ENCODE data around the gene AVPR2. TPM values are rescaled to one million over a fixed set of nuclear protein-coding genes. Genes with fewer than 3 reads are reported as not detected.

The AVPR2 gene
- total RNA-seq, 4 donors from 2014 or later: 0.53 to 5.0 (median 1.1) TPM

- Histone ChIP-seq H3K9me3 (no peaks in the 10 kb centered on the region), H3K27me3 (no peaks in the 10 kb centered on the region), H3K36me3 (no peaks in the 10 kb centered on the region), H3K4me1 (no peaks in the 10 kb centered on the region), H3K27ac (no peak overlapping the region), H3K4me3 (no peak overlapping the region)
- DNase-seq: no peak
- TF ChIP-seq POLR2A (IDR thresholded peaks at IDR 0.05): no peak
- TF ChIP-seq, protein P1, sequence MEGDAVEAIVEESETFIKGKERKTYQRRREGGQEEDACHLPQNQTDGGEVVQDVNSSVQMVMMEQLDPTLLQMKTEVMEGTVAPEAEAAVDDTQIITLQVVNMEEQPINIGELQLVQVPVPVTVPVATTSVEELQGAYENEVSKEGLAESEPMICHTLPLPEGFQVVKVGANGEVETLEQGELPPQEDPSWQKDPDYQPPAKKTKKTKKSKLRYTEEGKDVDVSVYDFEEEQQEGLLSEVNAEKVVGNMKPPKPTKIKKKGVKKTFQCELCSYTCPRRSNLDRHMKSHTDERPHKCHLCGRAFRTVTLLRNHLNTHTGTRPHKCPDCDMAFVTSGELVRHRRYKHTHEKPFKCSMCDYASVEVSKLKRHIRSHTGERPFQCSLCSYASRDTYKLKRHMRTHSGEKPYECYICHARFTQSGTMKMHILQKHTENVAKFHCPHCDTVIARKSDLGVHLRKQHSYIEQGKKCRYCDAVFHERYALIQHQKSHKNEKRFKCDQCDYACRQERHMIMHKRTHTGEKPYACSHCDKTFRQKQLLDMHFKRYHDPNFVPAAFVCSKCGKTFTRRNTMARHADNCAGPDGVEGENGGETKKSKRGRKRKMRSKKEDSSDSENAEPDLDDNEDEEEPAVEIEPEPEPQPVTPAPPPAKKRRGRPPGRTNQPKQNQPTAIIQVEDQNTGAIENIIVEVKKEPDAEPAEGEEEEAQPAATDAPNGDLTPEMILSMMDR (IDR thresholded peaks at IDR 0.05): no peak
These were observed 34.8 kb upstream of the AVPR2 start for GRCh38 chrX:153869473-153870287.

DNA sequence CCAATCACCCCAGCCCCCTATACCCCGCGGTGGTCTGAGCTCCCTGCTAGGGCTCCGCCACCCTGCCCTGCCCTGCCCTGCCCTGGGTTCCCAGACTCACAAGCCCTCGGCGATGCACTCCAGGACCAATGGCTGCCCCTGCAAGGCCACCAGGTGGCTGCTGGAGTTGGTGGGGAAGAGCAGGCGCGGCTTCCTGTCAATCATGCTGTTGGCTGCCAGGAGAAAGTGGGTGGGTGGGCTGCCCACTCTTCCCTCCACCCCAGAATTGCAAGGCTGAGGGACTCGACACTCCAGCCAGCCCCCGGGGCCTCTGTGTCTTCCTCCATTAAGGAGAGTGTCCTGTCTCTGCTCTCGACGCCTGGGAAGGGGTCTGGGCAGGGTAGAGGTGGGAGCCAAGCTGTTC, 34.2 kb upstream of the AVPR2 start:
- no peak for TF ChIP-seq POLR2A (IDR thresholded peaks at IDR 0.05)
- Histone ChIP-seq H3K9me3 (no peaks in the 10 kb centered on the region), H3K4me1 (no peaks in the 10 kb centered on the region), H3K36me3 (no peaks in the 10 kb centered on the region), H3K27ac (no peak overlapping the region), H3K27me3 (no peaks in the 10 kb centered on the region), H3K4me3 (no peak overlapping the region)
- DNase-seq: no peak

DNA sequence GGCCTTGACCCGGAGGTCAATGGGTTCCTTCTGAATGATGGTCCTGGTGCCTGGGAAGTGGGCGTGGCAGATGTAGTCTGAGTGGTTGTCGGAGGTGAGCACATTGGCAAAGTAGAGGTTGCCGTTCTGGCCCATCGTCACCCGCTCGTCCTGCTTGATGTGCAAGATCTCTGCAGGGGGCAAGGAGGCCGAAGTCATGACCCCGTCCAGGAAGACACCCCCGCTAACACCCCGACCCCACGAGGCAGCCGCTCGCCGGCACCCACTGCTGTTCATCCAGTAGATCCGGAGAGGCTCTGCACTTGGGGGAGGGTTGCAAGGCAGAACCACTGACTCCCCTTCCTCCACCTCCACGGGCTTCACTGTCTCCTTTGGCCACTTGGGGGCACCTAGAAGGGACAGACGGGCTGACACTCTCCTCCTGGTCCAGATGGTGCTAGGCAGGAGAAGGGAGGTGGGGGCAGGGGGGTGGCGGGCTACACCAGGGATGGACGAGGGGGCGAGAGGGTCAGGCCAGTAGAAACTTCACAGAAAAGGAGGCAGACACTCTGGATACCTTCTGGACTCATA, 33.6 kb upstream of the AVPR2 start:
- no peaks in the 10 kb centered on the region for H3K36me3 ChIP-seq
- TF ChIP-seq, protein P1 (IDR thresholded peaks at IDR 0.05): no peak
- TF ChIP-seq POLR2A (IDR thresholded peaks at IDR 0.05): no peak
- no peaks in the 10 kb centered on the region for H3K4me1 ChIP-seq
- H3K9me3 ChIP-seq: no peaks in the 10 kb centered on the region
- H3K27ac ChIP-seq: no peak overlapping the region
- H3K4me3 ChIP-seq: no peak overlapping the region
- DNase-seq: no peak
- H3K27me3 ChIP-seq: no peaks in the 10 kb centered on the region

GRCh38 chrX:153871451-153871850, 33.0 kb upstream of the AVPR2 start:
- no peak for DNase-seq
- Histone ChIP-seq H3K27ac (no peak overlapping the region), H3K4me3 (no peak overlapping the region), H3K36me3 (no peaks in the 10 kb centered on the region), H3K4me1 (no peaks in the 10 kb centered on the region), H3K27me3 (no peaks in the 10 kb centered on the region), H3K9me3 (no peaks in the 10 kb centered on the region)
- TF ChIP-seq, protein P1 (IDR thresholded peaks at IDR 0.05): no peak
- no peak for TF ChIP-seq POLR2A (IDR thresholded peaks at IDR 0.05)

DNA sequence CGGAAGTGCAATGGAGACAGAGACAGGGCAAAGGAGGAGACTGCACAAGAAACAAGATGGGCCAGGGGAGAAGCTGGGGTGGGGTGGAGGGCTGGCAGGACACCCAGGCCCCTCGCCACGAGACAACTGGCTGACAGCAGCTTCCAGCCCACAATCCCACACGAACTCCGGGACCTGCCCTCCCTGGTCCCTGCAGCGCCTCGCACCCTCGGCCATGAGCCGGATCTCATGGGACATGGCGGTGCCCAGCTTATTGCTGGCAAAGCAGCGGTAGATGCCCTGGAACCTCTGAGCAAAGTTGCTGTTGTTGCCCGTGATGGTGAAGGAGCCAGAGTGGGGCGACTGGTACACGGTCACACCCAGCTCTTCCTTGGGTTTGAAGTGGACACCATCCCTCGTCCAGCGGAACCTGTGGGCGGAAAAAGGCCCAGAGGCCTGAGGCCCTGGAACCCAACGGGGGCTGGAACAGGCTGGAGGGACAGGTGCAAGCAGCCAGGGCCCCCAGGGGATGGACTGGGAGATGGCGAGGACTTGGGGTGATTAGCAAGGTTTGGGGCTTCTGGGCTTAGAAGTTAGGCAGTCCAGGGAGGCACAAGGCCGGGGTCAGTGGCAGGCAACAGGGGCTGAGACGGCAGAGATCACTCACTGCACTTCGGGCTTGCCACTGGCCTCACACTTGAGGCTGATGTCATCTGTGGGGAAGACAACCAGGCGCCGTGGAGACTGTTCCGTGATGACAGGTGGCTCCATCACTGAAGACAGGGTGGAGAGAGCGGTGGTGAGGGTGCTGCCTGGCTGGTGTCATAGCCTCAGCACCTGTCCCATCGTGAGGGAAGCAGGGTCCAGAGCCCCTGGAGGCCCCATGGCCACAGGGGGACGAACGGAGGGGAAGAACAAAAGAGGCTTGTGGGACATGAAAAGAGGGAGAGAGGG, 32.3 kb upstream of the AVPR2 start:
- Histone ChIP-seq H3K27ac (no peak overlapping the region), H3K36me3 (no peaks in the 10 kb centered on the region), H3K4me1 (no peaks in the 10 kb centered on the region), H3K27me3 (no peaks in the 10 kb centered on the region), H3K9me3 (no peaks in the 10 kb centered on the region), H3K4me3 (no peak overlapping the region)
- TF ChIP-seq, protein P1 (IDR thresholded peaks at IDR 0.05): no peak
- no peak for TF ChIP-seq POLR2A (IDR thresholded peaks at IDR 0.05)
- no peak for DNase-seq

Data from Peyer's patch (tissue), 4 donors.